Spleen (tissue), 11 donors: ENCODE results near the gene DYNLT1. TPM values are rescaled to one million over a fixed set of nuclear protein-coding genes. Genes with fewer than 3 reads are reported as not detected.
A peak's percentile ranks its signal among the peaks of the same experiment; 100 is the strongest.

Experiments
- DNase-seq: peaks from one replicate; pipeline ENCODE4 v3.0.0-alpha.2; 2020
- H3K27ac ChIP-seq, 8 donors: fragments of 200-600 bp; sonication (generic) in 7 of 8; 1 replicate in 4 of 8; 2 replicates in 4 of 8; pipeline versions ENCODE4 v1.5.0 to v1.8.0; 2016 to 2021; ENCODE audit warnings: inconsistent platforms in 4 of 8, mild to moderate bottlenecking in 4 of 8, moderate library complexity in 1 of 8
- H3K27me3 ChIP-seq, 7 donors: fragments of 200-600 bp; sonication (generic) in 6 of 7; replicated peaks in 1 of 7; 1 replicate in 4 of 7; 2 replicates in 3 of 7; pipeline versions ENCODE4 v1.5.0 to v1.8.0; 2016 to 2021; ENCODE audit warnings: inconsistent platforms in 3 of 7, mild to moderate bottlenecking in 1 of 7
- H3K36me3 ChIP-seq, 6 donors: fragments of 200-600 bp; sonication (generic) in 5 of 6; 1 replicate in 4 of 6; 2 replicates in 2 of 6; pipeline versions ENCODE4 v1.5.0 to v1.8.0; 2016 to 2021; ENCODE audit warnings: inconsistent platforms in 2 of 6
- H3K4me1 ChIP-seq, 6 donors: fragments of 200-600 bp; sonication (generic) in 5 of 6; 1 replicate in 3 of 6; 2 replicates in 3 of 6; pipeline versions ENCODE4 v1.5.0 to v1.8.0; 2016 to 2021; ENCODE audit warnings: inconsistent platforms in 3 of 6
- H3K4me3 ChIP-seq, 8 donors: fragments of 200-600 bp; sonication (generic) in 7 of 8; 1 replicate in 4 of 8; 2 replicates in 4 of 8; pipeline versions ENCODE4 v1.5.0 to v1.8.0; 2016 to 2021; ENCODE audit warnings: inconsistent platforms in 4 of 8, mild to moderate bottlenecking in 4 of 8, moderate library complexity in 2 of 8
- H3K9me3 ChIP-seq, 8 donors: fragments of 200-600 bp; sonication (generic) in 7 of 8; 1 replicate in 4 of 8; 2 replicates in 4 of 8; pipeline versions ENCODE4 v1.5.0 to v1.8.0; 2016 to 2021; ENCODE audit warnings: inconsistent platforms in 4 of 8
- CTCF ChIP-seq, 11 experiments: fragments of 200-600 bp in 7 of 11; fragments of 450-650 bp in 4 of 11; sonication (generic) in 4 of 11; IDR thresholded peaks in 8 of 11; conservative IDR thresholded peaks in 3 of 11; 1 replicate in 7 of 11; 2 replicates in 4 of 11; pipeline versions ENCODE4 v1.4.0 to v1.8.0; 2016 to 2021; ENCODE audit warnings: antibody characterized with exemption in 11 of 11, inconsistent platforms in 4 of 11, mild to moderate bottlenecking in 1 of 11
- POLR2A ChIP-seq, 3 donors: fragments of 450-650 bp; IDR thresholded peaks; one replicate each; pipeline ENCODE4 v1.5.1; 2017; ENCODE audit warnings: antibody characterized with exemption in 3 of 3, mild to moderate bottlenecking in 1 of 3
- POLR2AphosphoS5 ChIP-seq, 3 donors: sonication (generic); formaldehyde crosslinking; IDR thresholded peaks; one replicate each; pipeline ENCODE4 v1.5.1; 2017; ENCODE audit warnings: antibody characterized with exemption in 3 of 3
- WGBS, 5 donors: extraction: QIAGEN DNeasy Blood & Tissue Kit in 3 of 5; methylation state at CpG; one replicate each; pipeline versions ENCODE4 v1.1.5 to v1.1.7; 2013 to 2018; 5-methylcytosine and 5-hydroxymethylcytosine counted together
- intact Hi-C: fragments of 100-400 bp; cut with DNase I; formaldehyde crosslinking; loops from one replicate; pipeline ENCODE4 v1.15.0; 2023; ENCODE audit warnings: low total_unique reads
- polyA plus RNA-seq, 3 donors: library from polyadenylated mRNA; stranded (reverse); fragments of 200-250 nt; gene quantifications; one replicate each; pipeline ENCODE4 v1.2.1, GENCODE V29; 2013
- total RNA-seq, 7 donors: library from RNA; depleted of rRNA in 3 of 7; stranded (reverse); fragments of >200 nt in 3 of 7; fragmentation: NEBNext Ultra II Directional in 4 of 7; extraction: Animal tissue kit (Norgen Biotek cat#: 25700) in 4 of 7; gene quantifications; one replicate each; pipeline versions ENCODE4 v1.1.0 to v1.2.1, GENCODE V29; 2016 to 2021
- donor health status: healthy with polysubstance abuse.
- donor health status: DM: no; HTN: no; CAD: no; lungs with moderate emphysema.
- donor health status: DM: no; HTN: no; CAD: no.
- donor health status: Bipolar disorder and iron deficiency.
- donor health status: healthy.
- donor health status: DM: no; HTN: no; CAD: no.
- donor health status: DM: yes; HTN: yes; CAD: no.

DYNLT1 gene
- total and polyA plus RNA-seq, 10 donors: 61.3 to 131 (median 75.8) TPM

- H3K9me3 ChIP-seq: no peaks in the 10 kb centered on the region
- 68 to 80% (median 77%) methylated on average over 5 of the region's 5 CpGs for WGBS, 5 donors
- H3K27ac ChIP-seq: peak overlapping the region; percentile 75 to 95 (median 88)
- peaks cover 0 to 5% (median 0%) of the 10 kb centered on the region in 6 donors for H3K36me3 ChIP-seq
- peak overlapping the region in 1 of 8 donors; percentile 55 for H3K4me3 ChIP-seq
- DNase-seq: no peak
- H3K4me1 ChIP-seq: peaks cover 16 to 68% (median 53%) of the 10 kb centered on the region in 6 donors
- TF ChIP-seq CTCF (IDR thresholded peaks at IDR 0.05 in 8 of 11, conservative IDR thresholded peaks at IDR 0.05 in 3 of 11): no peak
- intact Hi-C loops: no loop called here
- no peaks in the 10 kb centered on the region for H3K27me3 ChIP-seq
Measured at GRCh38 chr6:158648682-158649131, 4.2 kb upstream of the DYNLT1 start.

GRCh38 chr6:158647501-158647900 is 3.0 kb upstream of the DYNLT1 start:
- 82 to 89% (median 83%) methylated on average over 4 of the region's 4 CpGs for WGBS, 5 donors
- intact Hi-C loops: no loop called here
- Histone ChIP-seq H3K27ac (no peak overlapping the region), H3K4me3 (no peak overlapping the region), H3K36me3 (peaks cover 0 to 5% (median 0%) of the 10 kb centered on the region in 6 donors), H3K4me1 (peaks cover 17 to 68% (median 53%) of the 10 kb centered on the region in 6 donors), H3K9me3 (no peaks in the 10 kb centered on the region), H3K27me3 (no peaks in the 10 kb centered on the region)
- TF ChIP-seq POLR2A (IDR thresholded peaks at IDR 0.05) (no peak), CTCF (IDR thresholded peaks at IDR 0.05 in 8 of 11, conservative IDR thresholded peaks at IDR 0.05 in 3 of 11) (no peak), POLR2AphosphoS5 (IDR thresholded peaks at IDR 0.05) (no peak)
- DNase-seq: no peak

GRCh38 chr6:158646023-158646910 is 1.7 kb upstream of the DYNLT1 start:
- DNase-seq: no peak
- Histone ChIP-seq H3K36me3 (peaks cover 0 to 11% (median 0%) of the 10 kb centered on the region in 6 donors), H3K27ac (peak overlapping the region in 3 of 8 donors; percentile 98 to 100 (median 98)), H3K4me1 (peaks cover 30 to 68% (median 58%) of the 10 kb centered on the region in 6 donors), H3K4me3 (no peak overlapping the region), H3K27me3 (no peaks in the 10 kb centered on the region), H3K9me3 (no peaks in the 10 kb centered on the region)
- intact Hi-C loops: no loop called here
- TF ChIP-seq POLR2A (IDR thresholded peaks at IDR 0.05): no peak
- no peak for TF ChIP-seq CTCF (IDR thresholded peaks at IDR 0.05 in 8 of 11, conservative IDR thresholded peaks at IDR 0.05 in 3 of 11)
- no peak for TF ChIP-seq POLR2AphosphoS5 (IDR thresholded peaks at IDR 0.05)
- WGBS, 5 donors: 71 to 93% (median 87%) methylated on average over 10 of the region's 10 CpGs
